IPS-NIHi7 (cell line): ENCODE measurements around the gene USP21.

ENCODE experiments used
- DNase-seq: peaks from one replicate; pipeline ENCODE4 v3.0.0; 2012; ENCODE audit warnings: mixed read lengths; ENCODE audit errors: extremely low spot score

Gene USP21

DNA sequence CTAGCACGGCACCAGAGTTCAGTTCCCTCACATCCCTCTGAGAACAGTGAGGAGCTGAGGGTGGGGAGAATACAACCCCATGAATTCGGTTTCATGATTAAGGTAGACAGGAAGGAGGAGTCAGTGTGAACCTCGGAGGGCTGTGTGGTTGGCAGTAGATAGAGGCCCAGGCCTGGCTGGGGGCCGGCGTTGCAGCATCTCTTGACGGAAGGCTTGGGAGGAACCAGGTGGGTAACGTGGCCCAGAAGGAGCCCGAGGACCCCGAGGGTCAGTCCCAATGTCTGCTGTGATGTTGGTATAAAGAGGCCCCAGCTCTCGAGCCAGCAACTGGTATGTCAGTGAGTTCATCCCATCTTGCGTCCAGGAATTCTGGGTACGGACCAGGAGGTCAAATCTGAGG lies 12.4 kb downstream of the USP21 start:
- no peak for DNase-seq

GRCh38 chr1:161172349-161172748 lies 13.0 kb downstream of the USP21 start:
- DNase-seq = no peak

DNA sequence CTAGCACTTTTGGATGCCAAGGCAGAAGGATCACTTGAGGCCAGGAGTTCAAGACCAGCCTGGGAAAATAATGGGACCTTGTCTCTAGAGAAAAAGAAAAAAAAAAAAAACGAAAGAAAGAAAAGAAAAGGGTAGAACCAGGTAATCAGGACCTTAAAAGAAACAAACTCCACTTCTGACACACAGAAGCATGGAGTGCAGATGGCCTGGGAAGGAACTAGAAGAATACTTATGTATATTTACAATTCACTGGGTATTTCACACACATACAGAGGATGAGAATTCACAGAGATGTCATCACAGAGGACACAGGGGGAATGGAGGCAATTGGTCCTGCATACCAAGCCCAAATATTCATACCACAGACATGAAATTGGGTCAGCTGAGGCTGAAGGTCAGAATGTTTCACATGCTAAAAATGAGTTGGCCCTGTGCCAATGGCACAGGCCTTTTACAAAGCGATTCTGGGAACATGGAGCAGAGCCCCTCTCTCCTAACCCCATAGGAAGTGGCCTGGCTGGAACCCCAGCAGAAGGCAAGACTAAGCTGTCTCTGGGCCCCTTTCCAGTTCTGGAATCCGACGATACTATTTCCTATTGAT lies 13.6 kb downstream of the USP21 start:
- DNase-seq = no peak

DNA sequence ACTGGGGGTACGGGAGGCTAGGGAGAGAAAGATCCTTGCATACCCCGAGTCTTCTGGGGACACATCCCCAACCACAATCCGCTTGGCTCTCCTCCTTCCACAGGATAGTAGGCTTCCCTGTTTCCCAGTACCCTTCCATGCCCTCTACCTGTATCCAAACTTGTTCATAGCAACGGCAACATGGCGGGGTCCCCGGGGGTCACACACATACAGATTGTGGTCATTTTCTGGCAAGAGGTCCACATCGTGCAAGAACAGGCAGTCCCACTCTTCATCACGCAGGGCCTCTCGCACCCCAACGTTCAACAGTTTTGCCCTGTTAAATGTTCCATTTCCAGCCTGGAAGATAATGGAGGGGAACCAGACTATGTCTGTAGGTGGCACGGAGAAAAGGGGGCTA lies 14.4 kb downstream of the USP21 start:
- no peak for DNase-seq

DNA sequence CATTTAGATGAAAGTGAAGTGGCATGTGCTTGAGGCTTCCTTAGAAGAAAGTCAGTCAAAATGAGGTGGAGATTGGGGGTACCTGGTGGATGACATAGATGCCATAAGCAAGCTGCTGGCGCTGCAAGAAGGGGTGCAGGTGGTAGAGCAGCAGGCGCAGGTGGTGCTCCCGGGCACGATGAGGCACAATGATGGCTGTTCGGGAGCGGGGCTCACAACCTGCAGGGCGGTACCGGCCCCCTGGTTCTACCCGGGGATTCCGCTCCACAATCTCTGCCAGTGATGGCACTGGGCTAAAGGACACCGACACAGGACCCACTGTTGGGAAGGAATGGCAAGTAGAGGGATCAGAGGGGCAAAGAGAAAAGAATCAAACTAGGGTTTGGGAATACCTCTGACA lies 15.6 kb downstream of the USP21 start:
- DNase-seq = no peak

GRCh38 chr1:161175771-161176453 lies 16.6 kb downstream of the USP21 start:
- DNase-seq = no peak

GRCh38 chr1:161176468-161177111 lies 17.3 kb downstream of the USP21 start:
- DNase-seq = no peak

DNA sequence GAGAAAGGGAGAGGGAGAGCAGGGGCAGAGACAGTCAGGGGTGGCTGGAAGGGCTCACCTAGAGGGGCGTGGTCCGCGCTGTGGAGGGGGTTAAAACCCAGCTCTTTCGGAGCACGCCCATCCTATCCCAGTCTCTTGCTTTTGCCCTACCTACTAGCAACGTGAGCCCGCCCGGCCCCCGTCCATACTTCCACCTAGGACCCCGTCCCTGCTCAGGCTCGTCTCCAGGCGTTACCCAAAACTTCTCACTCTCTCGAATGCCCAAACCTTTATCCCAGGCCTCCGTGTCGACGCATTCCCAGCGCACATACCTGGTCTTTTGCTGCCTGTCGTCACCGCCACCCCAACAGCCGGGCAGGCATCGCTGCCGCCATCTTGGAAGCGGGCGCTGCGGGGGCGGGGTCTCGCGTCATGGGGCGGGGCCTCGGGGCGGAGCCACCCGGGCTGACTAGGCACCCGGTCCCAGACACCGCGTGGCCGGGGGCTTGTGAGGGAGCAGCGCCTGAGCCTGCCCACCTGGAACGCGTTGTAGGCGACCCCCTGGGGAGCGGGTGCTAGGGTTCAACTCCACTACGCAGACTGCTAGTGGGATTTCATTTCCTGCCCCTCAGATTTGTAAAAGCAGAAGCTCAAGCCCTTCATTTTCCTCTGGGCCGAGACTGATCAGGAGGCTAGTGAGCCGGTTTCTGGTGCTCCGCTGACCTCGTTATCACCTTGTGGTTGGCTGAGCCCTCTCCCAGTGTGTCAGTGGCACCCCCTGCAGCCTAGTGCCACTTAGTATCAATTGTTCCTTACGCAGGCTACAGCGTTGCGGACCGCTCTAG lies 18.0 kb downstream of the USP21 start, which contains the start of gene B4GALT3:
TSS of gene B4GALT3 (minus strand) at position 396 of the 824 bp plus-strand sequence. CDS start 1,447 bp downstream, outside the sequence.
- DNase-seq = peak; percentile 98

DNA sequence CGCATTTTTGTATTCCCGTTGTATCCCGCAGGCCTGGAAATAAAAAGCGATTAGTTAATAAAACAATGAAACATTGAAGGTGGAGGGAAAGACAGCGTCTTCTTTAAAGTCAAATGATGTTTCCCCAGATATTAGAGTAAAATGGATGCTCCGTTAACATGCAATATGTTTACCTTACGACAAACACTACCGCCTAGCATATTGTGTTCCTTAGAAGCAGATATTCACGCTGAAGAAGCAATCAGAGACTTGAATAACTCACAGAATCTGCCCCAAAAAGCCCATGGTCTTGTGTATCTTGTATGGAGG lies 18.6 kb downstream of the USP21 start:
- DNase-seq = no peak

- no peak for DNase-seq
These were observed 20.4 kb downstream of the USP21 start for GRCh38 chr1:161179698-161180097.

GRCh38 chr1:161180639-161181038 lies 21.3 kb downstream of the USP21 start:
- no peak for DNase-seq

GRCh38 chr1:161182214-161182613 lies 22.9 kb downstream of the USP21 start:
- DNase-seq = no peak

GRCh38 chr1:161185282-161185682 lies 26.0 kb downstream of the USP21 start:
- no peak for DNase-seq

- DNase-seq = no peak
These were observed 26.5 kb downstream of the USP21 start for GRCh38 chr1:161185732-161186311.

DNA sequence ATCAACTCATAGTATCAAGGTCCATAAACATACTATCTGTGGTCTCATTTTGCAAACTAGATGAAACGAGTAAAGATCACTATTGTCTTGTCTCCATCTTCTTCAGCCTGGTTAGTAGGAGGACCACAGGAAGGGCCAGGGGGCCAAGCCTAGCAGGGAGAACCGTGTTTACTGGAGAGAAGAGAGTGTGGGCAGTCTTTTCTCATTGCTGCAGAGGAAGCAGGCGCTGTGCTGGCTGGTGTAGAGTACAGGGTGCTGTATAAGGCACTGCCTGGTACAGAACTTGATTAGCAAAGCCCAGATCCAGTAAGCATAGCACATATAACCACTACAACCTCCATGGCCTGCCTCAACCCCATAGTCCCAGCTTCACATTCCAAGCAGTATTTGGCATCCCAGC lies 28.0 kb downstream of the USP21 start:
- DNase-seq = no peak

DNA sequence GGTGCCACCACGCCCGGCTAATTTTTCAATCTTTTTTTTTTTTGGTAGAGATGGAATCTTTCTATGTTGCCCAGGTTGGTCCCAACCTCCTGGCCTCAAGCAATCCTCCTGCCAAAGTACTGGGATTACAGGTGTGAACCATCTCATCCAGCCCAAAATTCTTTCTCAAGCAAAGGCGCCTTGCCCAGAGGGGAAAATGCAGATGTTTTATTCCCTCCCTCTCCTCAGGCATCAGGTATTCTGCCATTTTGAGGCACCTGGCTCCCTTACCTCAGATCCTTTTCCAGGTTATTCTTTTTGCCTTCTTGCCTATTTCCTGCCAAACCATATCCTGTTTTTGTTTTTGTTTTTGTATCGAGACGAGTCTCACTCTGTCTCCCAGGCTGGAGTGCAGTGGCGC lies 29.1 kb downstream of the USP21 start:
- DNase-seq = no peak

GRCh38 chr1:161189036-161189435 lies 29.7 kb downstream of the USP21 start:
- no peak for DNase-seq

- DNase-seq = no peak
These were observed 31.7 kb downstream of the USP21 start for GRCh38 chr1:161190962-161191521.

DNA sequence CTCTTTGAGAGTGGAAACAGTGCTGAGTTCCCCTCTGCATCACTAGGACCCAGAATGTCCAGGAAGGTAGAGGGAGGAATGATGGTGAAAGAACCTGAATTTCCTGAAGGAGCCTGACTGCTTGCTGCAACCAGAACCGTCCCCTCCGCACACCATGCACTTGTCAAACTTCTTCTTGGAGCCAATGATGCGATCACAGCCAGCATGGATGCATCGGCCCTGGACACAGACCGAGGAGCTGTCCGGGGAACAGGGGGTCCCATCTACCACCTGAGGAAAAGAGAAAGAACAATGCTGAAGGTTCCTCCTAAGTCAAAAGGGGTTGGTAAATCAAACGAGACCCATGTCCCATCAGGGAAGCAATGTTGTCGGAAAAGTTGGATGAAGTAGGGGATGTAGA lies 32.7 kb downstream of the USP21 start:
- DNase-seq = no peak

DNA sequence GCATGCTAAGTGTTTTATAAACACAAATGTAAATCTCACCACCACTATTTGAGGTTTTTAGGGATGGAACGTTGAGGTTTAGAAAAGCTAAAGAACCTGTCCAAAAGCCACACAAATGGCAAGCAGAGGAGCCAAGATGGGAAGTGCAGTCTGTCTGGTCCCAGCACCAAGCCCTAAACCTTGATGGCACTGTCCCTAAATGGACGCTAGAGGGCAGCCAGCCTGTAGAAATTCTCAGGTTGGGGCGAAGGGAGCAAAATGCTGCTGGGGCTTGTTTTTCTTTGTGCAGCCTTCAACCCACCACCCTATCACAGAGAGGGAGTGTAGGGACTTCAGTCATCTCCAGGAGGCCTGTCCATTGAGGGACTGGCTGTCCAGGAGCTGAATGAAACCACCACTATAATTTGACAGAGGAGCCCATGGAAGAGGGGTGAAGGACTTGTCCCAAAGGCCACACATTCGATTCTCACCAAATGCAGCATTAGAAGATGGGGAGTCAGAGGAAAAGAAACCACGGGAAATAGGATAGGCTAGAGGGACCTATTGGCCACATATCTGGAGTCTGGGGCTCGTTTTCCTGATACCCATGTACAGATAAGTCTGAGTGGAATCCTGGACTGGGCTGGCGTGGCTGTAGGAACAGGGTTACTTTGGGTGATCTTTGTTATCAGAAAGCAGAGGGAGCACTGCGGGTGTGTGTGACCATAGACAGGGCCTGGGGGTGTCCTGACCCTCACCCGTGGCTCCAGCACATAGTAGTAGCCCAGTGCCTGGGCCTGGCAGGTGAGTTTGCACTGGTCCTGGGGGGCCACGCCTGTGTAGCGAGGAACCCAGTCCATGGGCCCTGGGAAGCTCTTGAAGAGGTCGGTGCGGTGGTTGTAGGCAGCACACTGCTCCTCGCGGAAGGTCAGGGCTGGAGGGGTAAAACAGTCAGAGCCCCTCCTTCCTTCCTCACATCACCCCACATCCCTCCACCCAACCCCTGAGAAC lies 33.5 kb downstream of the USP21 start:
- DNase-seq = peak; percentile 84
